ENCODE measurements around the gene PHOSPHO1.

Gene PHOSPHO1

DNA sequence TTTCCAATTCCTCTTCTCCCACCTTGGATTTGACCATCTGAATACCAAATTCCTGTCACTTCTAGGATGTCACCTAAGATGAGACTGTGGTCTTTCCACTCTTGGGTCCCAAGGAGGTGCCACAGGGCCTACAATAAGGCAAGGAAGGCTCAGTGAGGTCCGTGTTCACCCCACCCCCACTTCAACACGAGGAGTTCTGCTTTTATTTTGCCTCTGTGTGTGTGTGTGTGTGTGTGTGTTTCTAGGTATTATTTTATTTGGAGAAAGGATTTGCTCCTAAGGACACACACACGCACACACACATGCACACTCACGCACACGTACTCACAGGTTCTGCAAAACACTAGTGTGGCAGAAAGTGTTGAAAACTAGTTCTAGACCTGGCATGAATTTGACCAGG, 24.5 kb upstream of the PHOSPHO1 start:
- DNase-seq (ENCODE audit: low read depth) = no peak
- H3K4me3 ChIP-seq (ENCODE audit: low read depth, low read length) = no peak overlapping the region
- TF ChIP-seq, protein P1, sequence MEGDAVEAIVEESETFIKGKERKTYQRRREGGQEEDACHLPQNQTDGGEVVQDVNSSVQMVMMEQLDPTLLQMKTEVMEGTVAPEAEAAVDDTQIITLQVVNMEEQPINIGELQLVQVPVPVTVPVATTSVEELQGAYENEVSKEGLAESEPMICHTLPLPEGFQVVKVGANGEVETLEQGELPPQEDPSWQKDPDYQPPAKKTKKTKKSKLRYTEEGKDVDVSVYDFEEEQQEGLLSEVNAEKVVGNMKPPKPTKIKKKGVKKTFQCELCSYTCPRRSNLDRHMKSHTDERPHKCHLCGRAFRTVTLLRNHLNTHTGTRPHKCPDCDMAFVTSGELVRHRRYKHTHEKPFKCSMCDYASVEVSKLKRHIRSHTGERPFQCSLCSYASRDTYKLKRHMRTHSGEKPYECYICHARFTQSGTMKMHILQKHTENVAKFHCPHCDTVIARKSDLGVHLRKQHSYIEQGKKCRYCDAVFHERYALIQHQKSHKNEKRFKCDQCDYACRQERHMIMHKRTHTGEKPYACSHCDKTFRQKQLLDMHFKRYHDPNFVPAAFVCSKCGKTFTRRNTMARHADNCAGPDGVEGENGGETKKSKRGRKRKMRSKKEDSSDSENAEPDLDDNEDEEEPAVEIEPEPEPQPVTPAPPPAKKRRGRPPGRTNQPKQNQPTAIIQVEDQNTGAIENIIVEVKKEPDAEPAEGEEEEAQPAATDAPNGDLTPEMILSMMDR (conservative IDR thresholded peaks at IDR 0.05; ENCODE audit: low read depth, low read length) = no peak

DNA sequence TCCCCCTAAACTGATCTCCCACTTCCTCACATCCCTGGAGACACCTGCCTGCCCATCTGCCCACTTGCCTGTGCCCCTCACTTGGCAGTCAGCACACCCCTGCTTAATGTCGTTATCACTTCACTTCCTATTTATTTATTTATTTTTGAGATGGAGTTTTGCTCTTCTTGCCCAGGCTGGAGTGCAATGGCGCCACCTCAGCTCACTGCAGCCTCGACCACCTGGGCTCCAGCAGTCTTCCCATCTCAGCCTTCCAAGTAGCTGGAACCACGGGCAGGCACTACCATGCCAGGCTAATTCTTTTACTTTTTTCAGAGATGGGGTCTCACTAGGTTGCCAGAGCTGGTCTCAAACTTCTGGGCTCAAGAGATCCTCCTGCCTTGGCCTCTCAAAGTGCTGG, 23.5 kb upstream of the PHOSPHO1 start:
- no peak for DNase-seq (ENCODE audit: low read depth)
- no peak overlapping the region for H3K4me3 ChIP-seq (ENCODE audit: low read depth, low read length)
- TF ChIP-seq, protein P1 (conservative IDR thresholded peaks at IDR 0.05; ENCODE audit: low read depth, low read length) = peak; percentile 7

DNA sequence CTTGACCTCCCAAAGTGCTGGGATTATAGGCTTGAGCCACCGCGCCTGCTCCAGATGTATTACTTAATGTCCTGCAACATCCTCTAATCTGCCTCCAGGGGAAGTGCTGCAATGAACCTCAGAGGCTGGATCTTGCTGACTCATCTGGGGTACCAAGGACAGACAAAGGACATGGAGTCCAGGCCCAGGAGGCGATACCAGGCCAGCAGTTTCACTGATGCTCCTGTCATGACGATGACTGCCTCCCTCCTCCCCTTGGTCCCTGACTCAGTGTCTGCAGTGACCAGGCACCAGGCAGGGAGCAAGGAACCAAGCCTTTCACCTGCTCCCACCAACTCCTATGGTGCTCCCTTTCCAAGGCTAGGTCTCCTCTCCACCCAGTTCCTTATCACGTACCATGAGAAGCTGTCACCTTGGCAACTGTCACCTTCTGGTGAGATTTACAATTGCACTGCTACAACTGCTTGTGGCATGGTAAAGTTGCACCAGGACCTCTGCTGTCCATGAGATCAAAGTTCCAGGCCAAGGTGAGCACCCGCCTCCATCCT, 21.6 kb upstream of the PHOSPHO1 start:
- no peak overlapping the region for H3K4me3 ChIP-seq (ENCODE audit: low read depth, low read length)
- TF ChIP-seq, protein P1 (conservative IDR thresholded peaks at IDR 0.05; ENCODE audit: low read depth, low read length) = no peak
- DNase-seq (ENCODE audit: low read depth) = peak; percentile 62

DNA sequence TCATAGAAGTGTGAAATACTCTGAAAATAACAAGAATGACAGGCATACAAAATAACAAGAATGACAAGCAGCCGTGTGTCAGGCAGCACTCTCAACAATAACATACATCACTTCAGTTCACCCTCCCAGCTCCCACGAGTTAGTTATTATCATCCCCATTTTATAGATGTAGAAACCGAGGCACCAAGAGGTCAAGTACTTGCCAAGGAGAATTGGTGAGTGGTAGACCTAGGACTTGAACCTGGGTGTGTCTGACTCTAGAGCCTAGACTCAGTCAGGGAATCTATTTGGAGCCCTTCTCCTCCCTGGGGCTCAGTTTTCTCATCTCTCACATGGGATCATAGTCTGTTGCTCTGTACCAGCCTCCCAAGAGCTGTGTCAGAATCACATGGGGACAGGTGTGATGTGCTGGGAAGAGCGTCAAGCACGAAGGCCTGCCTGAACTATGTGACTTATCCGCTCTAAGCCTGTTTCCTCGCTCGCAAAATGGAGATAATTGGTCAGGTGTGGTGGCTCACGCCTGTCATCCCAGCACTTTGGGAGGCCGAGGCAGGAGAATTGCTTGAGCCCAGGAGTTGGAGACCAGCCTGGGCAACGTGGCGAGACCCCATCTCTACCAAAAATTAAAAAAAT, 19.4 kb upstream of the PHOSPHO1 start:
- TF ChIP-seq, protein P1 (conservative IDR thresholded peaks at IDR 0.05; ENCODE audit: low read depth, low read length) = no peak
- DNase-seq (ENCODE audit: low read depth) = no peak
- no peak overlapping the region for H3K4me3 ChIP-seq (ENCODE audit: low read depth, low read length)

DNA sequence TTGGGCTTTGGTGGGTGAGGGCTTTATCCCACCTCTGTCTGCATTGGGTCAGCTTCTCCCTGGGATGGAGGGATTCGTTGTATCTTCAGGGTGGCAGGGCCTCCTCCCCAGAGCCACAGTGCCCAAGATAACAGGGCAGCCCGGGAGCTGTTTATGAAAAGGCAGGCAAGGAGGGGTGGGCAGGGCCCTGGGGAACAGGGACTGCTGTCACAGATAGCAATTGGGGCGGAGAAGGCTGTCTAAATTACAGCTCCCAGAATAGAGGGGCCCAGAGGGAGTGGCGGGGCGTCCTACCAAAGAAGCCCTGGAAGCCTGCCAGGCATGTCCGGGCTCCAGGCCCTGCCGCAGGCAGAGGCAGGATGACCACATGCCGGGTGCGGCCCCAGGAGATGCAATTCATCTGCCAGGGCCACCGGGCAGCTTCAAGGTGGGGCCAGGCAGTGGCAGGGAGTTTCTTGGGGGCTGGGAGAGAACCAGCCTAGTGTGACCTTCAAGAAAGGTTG, 18.8 kb upstream of the PHOSPHO1 start:
- H3K4me3 ChIP-seq (ENCODE audit: low read depth, low read length) = no peak overlapping the region
- DNase-seq (ENCODE audit: low read depth) = peak; percentile 50
- TF ChIP-seq, protein P1 (conservative IDR thresholded peaks at IDR 0.05; ENCODE audit: low read depth, low read length) = no peak

DNA sequence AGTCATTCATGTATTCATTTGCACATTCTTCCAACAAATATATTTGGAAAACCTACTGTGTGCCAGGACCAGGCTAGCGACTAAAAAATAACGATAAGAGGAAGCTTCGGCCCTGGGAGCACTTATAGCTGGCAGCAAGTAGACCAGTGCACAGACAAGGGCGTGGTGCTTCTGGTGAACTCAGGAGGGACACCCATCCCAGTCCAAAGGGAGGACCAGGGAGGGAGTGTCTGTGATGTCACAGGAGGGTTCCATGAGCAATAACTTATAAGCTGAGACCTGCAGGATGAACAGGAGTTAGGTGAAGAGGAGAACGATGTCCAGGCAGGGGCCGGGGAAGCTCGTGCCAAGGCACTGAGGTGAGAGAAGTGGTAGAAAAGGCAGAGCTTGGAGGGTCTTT, 17.4 kb upstream of the PHOSPHO1 start:
- TF ChIP-seq, protein P1 (conservative IDR thresholded peaks at IDR 0.05; ENCODE audit: low read depth, low read length) = no peak
- DNase-seq (ENCODE audit: low read depth) = no peak

DNA sequence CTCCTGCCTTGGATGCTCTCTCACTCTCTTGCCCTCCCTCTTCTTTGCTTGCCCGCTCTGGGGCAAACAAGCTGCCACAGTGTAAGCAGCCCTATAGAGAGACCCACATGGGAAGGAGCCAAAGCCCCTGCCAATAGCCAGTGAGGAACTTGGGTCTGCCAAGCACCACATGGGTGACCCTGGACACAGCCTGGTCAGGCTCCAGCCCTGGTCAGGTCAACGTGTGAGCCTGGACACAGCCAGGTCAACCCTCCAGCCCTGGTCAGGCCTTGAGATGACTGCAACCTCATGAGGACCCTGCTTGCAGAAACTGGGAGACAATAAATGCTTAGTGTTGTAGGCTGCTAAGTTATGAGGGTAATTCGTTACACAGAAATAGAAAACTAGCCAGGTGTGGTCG, 14.3 kb upstream of the PHOSPHO1 start:
- no peak overlapping the region for H3K4me3 ChIP-seq (ENCODE audit: low read depth, low read length)
- TF ChIP-seq, protein P1 (conservative IDR thresholded peaks at IDR 0.05; ENCODE audit: low read depth, low read length) = no peak
- DNase-seq (ENCODE audit: low read depth) = no peak

More for the DNA sequence above, 17.4 kb upstream of the PHOSPHO1 start:
- no peak overlapping the region for H3K4me3 ChIP-seq (ENCODE audit: low read depth, low read length)

Data from choroid plexus epithelial cell (primary cell).